ENCODE measurements around the gene CLTRN. TPM values are rescaled to one million over a fixed set of nuclear protein-coding genes. Genes with fewer than 3 reads are reported as not detected.

Gene CLTRN
- polyA plus RNA-seq, 1 of the 3 experiments (the other 2 are of a cell fraction): 0.16 TPM

DNA sequence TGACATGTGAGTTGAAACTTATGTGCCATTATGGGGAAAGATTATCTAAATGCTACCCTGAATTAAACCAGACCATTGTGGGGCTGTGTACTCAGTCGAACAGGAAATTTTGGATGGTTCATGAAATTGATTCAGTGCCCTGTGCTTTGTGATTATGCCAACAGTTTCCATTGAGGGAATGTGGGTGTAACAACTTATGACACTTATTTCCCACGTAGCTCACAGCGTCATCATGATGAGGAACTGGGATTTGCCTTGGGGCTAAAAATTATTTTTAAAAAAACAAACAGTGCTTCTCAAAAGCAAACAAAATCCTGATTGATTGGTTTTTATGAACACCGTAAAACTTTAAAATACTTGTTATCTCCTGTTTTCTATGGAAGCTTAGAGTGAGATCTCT is 8.3 kb upstream of the CLTRN start:
- Histone ChIP-seq H3K4me2 (no peak overlapping the region), H3K27ac (ENCODE audit: low read depth in 2 of 2, low read length in 1 of 2) (no peak overlapping the region), H3K9me2 (no peaks in the 10 kb centered on the region), H3F3A (replicated peaks; ENCODE audit: insufficient read depth) (no peaks in the 10 kb centered on the region), H3K79me2 (ENCODE audit: insufficient read depth) (peaks cover 23% of the 10 kb centered on the region), H3K9me3 (0 out of 2 replicates have a peak, but pooled peaks cover 3% of the 10 kb centered on the region), H2AFZ (ENCODE audit: low read depth) (no peak overlapping the region), H3K4me3 (ENCODE audit: low read depth in 2 of 2, low read length in 1 of 2) (no peak overlapping the region), H3K4me1 (ENCODE audit: control insufficient read depth in 1 of 2, insufficient read depth in 2 of 2, low read depth in 1 of 2, low read length in 1 of 2) (peaks cover 11 to 15% of the 10 kb centered on the region in 2 experiments; a peak in 2 of 4 replicates), H3K36me3 (replicated peaks in 1 of 2; ENCODE audit: control insufficient read depth in 1 of 2, insufficient read depth in 2 of 2, low read length in 1 of 2) (no peaks in the 10 kb centered on the region), H4K20me1 (ENCODE audit: insufficient read depth) (peaks cover 9% of the 10 kb centered on the region; the same call in 1 of the 2 replicates), H3K27me3 (ENCODE audit: insufficient read depth) (no peaks in the 10 kb centered on the region), H3K9ac (no peak overlapping the region)
- no peak for DNase-seq
- CTCF ChIA-PET: no interaction called here
- no peak for TF ChIP-seq TAF1 (IDR thresholded peaks at IDR 0.05; ENCODE audit: borderline replicate concordance, low read depth, low read length)
- TF ChIP-seq, protein P1, sequence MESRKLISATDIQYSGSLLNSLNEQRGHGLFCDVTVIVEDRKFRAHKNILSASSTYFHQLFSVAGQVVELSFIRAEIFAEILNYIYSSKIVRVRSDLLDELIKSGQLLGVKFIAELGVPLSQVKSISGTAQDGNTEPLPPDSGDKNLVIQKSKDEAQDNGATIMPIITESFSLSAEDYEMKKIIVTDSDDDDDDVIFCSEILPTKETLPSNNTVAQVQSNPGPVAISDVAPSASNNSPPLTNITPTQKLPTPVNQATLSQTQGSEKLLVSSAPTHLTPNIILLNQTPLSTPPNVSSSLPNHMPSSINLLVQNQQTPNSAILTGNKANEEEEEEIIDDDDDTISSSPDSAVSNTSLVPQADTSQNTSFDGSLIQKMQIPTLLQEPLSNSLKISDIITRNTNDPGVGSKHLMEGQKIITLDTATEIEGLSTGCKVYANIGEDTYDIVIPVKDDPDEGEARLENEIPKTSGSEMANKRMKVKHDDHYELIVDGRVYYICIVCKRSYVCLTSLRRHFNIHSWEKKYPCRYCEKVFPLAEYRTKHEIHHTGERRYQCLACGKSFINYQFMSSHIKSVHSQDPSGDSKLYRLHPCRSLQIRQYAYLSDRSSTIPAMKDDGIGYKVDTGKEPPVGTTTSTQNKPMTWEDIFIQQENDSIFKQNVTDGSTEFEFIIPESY (IDR thresholded peaks at IDR 0.05; ENCODE audit: borderline replicate concordance, low read depth): no peak
- no peak for TF ChIP-seq JUND (IDR thresholded peaks at IDR 0.05)
- TF ChIP-seq TEAD4 (IDR thresholded peaks at IDR 0.05; ENCODE audit: borderline replicate concordance, insufficient read depth): no peak
- no peak for TF ChIP-seq FOXJ3 (CRISPR knock-in tag; IDR thresholded peaks at IDR 0.05)
- no peak for TF ChIP-seq GABPA (IDR thresholded peaks at IDR 0.05; ENCODE audit: low read depth)
- TF ChIP-seq YY1 (IDR thresholded peaks at IDR 0.05; ENCODE audit: low read depth): no peak
- no peak for TF ChIP-seq RFX5 (IDR thresholded peaks at IDR 0.05; ENCODE audit: low read length)
- no peak for TF ChIP-seq EZH2phosphoT487 (IDR thresholded peaks at IDR 0.05; ENCODE audit: borderline replicate concordance, low read depth)
- TF ChIP-seq, protein P2, sequence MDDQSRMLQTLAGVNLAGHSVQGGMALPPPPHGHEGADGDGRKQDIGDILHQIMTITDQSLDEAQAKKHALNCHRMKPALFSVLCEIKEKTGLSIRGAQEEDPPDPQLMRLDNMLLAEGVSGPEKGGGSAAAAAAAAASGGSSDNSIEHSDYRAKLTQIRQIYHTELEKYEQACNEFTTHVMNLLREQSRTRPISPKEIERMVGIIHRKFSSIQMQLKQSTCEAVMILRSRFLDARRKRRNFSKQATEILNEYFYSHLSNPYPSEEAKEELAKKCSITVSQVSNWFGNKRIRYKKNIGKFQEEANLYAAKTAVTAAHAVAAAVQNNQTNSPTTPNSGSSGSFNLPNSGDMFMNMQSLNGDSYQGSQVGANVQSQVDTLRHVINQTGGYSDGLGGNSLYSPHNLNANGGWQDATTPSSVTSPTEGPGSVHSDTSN (IDR thresholded peaks at IDR 0.05): no peak
- TF ChIP-seq NFIC (IDR thresholded peaks at IDR 0.05; ENCODE audit: borderline replicate concordance): no peak
- TF ChIP-seq, protein P3, sequence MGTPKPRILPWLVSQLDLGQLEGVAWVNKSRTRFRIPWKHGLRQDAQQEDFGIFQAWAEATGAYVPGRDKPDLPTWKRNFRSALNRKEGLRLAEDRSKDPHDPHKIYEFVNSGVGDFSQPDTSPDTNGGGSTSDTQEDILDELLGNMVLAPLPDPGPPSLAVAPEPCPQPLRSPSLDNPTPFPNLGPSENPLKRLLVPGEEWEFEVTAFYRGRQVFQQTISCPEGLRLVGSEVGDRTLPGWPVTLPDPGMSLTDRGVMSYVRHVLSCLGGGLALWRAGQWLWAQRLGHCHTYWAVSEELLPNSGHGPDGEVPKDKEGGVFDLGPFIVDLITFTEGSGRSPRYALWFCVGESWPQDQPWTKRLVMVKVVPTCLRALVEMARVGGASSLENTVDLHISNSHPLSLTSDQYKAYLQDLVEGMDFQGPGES (IDR thresholded peaks at IDR 0.05; ENCODE audit: low read depth, low read length): no peak
- TF ChIP-seq, protein P4, sequence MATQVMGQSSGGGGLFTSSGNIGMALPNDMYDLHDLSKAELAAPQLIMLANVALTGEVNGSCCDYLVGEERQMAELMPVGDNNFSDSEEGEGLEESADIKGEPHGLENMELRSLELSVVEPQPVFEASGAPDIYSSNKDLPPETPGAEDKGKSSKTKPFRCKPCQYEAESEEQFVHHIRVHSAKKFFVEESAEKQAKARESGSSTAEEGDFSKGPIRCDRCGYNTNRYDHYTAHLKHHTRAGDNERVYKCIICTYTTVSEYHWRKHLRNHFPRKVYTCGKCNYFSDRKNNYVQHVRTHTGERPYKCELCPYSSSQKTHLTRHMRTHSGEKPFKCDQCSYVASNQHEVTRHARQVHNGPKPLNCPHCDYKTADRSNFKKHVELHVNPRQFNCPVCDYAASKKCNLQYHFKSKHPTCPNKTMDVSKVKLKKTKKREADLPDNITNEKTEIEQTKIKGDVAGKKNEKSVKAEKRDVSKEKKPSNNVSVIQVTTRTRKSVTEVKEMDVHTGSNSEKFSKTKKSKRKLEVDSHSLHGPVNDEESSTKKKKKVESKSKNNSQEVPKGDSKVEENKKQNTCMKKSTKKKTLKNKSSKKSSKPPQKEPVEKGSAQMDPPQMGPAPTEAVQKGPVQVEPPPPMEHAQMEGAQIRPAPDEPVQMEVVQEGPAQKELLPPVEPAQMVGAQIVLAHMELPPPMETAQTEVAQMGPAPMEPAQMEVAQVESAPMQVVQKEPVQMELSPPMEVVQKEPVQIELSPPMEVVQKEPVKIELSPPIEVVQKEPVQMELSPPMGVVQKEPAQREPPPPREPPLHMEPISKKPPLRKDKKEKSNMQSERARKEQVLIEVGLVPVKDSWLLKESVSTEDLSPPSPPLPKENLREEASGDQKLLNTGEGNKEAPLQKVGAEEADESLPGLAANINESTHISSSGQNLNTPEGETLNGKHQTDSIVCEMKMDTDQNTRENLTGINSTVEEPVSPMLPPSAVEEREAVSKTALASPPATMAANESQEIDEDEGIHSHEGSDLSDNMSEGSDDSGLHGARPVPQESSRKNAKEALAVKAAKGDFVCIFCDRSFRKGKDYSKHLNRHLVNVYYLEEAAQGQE (IDR thresholded peaks at IDR 0.05; ENCODE audit: low read depth, low read length): no peak
- no peak for TF ChIP-seq SMC3 (IDR thresholded peaks at IDR 0.05; ENCODE audit: low read depth, low read length)
- TF ChIP-seq RXRA (IDR thresholded peaks at IDR 0.05; ENCODE audit: borderline replicate concordance, low read depth): no peak
- no peak for TF ChIP-seq RAD21 (IDR thresholded peaks at IDR 0.05; ENCODE audit: low read length)
- TF ChIP-seq, protein P5, sequence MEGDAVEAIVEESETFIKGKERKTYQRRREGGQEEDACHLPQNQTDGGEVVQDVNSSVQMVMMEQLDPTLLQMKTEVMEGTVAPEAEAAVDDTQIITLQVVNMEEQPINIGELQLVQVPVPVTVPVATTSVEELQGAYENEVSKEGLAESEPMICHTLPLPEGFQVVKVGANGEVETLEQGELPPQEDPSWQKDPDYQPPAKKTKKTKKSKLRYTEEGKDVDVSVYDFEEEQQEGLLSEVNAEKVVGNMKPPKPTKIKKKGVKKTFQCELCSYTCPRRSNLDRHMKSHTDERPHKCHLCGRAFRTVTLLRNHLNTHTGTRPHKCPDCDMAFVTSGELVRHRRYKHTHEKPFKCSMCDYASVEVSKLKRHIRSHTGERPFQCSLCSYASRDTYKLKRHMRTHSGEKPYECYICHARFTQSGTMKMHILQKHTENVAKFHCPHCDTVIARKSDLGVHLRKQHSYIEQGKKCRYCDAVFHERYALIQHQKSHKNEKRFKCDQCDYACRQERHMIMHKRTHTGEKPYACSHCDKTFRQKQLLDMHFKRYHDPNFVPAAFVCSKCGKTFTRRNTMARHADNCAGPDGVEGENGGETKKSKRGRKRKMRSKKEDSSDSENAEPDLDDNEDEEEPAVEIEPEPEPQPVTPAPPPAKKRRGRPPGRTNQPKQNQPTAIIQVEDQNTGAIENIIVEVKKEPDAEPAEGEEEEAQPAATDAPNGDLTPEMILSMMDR (IDR thresholded peaks at IDR 0.05): no peak
- WGBS (ENCODE audit: low lambda C conversion rate): 59% methylated on average over 4 of the region's 4 CpGs
- POLR2A ChIA-PET: no interaction called here
